OCI-M2 (cell line): ENCODE results near the gene ATP9A.

Experiments used
- DNase-seq: peaks from one replicate; lab custom pipeline; 2025; ENCODE audit not compliant: unreplicated experiment; lab: John Stamatoyannopoulos, UW

ATP9A gene

DNA sequence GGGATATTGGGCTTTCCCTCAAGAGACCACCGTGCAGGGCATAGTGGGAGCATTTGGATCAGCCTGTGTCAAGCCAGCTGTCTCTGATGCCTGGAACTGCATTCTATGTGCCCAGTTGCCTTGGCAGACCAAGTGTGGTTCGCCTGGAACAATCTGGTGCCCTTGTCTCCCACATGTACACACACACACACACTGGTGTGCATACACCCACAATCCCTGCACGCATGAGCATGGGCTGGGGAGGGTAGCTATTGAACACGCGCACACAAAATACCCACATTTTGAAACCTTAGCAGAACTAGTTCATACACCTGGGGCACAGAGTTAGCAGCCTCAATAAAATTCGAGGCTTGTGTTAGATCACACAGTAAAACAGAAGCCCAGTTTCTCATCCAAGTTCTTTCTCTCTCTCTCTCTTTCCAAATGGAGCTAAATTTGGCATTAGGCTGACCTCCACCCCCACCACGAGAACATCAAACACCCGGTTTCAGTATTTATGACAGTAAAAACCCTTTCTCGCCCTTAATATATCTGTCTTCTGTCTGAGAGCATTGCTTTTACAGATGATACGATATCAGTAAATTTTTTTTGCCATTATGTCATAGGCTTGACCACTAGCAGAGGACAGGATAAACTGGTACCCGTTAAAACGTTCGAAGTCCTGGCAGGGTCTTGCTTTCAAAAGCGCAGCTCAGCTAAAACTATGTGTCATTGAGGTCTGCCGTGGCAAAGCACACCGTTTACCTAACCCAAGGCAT is 207.5 kb downstream of the ATP9A start:
- no peak for DNase-seq

DNA sequence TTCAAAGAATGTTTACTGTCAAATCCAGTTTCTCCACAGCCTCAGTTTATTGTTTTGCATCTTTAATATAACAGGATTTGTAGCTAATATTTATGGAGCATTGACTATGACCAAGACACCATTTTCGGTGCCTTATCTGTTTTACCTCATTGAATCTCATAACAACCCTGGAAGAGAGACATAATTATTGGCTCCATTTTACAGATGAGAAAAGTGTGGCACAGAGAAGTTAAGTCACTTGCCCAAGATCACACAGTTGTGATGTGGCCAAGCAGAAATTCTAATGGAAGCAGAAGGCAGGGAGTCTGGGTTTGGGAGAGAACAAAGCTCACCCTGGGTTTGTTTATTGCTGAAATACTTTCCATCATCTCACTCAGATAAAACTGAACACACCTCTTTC is 208.1 kb downstream of the ATP9A start:
- no peak for DNase-seq

DNA sequence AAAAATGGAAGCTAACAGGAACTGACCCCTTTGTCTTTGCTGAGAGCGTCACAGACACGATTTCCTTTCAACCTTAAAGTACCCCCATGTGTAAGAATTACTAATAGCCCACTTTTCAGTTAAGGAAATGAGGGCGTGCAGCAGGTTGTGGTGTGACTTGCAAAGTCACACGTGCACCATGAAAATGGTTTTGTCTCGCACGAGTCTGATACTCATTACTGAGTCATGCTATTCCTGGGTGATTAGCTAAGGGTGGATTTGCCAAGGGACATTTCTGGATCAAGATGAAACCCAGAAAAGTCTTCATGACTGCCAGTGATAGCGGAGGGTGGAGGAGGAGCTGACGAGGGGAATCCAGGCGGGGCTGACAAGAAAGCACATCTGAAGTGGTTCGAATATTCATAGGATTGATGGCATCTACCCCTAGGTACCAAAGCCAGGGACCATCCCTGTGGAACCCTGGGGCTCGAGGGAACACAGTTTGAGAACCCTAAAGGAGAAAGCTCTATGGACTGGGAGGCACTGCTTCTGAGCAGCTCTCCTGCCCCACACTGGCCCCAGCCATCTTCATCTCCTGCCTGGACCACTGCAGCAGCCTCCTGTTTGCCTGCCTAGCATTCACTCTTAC is 213.5 kb downstream of the ATP9A start:
- DNase-seq = no peak

DNA sequence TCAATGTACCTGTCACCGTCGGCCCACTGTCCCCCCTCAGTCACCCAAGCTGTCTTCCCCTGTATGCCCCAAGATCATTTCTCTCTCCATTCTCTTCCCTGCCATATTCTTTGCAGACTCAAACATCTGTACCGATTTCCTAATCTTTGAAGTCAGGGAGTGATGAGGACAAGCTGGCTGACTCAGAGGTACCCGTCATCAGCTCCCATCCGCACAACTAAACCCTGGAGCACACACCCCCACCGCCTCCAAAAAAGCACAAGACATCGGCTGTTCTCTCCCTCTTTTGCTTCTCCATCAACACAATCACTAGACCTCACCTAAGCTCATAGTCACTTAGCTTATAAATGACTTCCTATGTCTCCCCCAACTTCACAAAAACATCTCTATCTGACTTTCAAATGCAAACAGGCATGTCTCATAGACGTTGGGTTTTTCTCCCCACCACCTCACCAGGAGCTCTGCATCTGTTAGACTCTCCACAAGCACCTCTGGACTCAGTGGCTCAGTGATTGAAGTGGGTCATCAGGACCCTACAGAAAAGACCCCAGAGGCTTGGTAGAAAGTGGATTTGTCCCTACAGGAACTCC is 214.2 kb downstream of the ATP9A start:
- no peak for DNase-seq

DNA sequence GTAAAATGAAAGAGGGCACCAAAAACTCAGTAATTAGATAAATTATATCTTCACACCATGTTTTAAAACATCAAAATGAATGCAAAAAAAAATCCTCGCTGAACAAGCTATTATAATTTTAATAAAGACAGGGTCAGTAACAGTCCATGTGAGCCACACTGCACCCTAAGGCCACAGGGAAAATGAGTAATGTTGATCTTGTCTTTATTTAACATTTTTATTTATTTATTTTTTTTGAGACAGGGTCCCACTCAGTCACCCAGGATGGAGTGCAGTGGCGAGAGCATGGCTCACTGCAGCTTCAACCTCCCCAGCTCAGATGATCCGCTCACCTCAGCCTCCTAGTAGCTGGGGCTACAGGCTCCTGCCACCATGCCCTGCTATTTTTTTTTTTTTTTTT is 217.0 kb downstream of the ATP9A start:
- no peak for DNase-seq

DNA sequence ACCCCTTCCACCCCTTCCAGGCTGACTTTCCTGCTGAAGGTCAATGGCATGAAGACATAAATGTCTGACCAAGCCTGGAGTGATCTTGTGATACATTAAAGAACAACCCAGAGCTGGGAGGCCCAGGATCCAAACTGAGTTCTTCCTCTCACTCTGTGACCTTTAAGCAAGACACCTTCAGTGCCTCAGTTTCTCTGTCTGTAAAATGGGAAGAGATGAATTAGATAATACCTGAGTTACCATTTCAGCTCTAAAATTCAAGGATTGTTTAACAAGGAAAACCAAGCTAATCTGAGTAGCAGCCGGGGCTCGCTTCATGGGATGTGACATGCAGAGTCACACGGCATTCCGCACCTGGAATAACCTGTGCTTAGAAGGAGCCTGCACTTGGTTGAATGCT is 218.7 kb downstream of the ATP9A start:
- no peak for DNase-seq

DNA sequence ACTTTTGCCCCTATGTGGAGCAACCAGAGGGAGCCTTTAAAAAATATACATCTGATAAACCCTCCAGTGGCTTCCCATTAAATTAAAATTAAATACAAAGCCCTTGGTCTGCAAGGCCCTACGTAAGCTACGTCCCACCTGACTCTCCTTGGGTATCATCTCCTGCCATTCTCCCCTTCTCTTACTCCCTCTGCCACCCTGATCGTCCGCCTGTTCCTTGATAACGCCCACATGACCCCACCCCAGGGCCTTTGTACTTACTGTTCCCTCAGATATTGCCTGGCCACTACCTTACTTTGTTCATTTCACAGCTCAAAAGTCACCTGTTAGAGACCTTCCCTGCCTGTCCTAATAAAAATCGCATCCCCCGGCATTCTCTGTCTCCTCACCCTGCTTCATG is 220.2 kb downstream of the ATP9A start:
- no peak for DNase-seq
